MCF 10A (cell line): Measurements from ENCODE around the gene FOXO3. TPM values are rescaled to one million over a fixed set of nuclear protein-coding genes. Genes with fewer than 3 reads are reported as not detected.

Experiments
- BruUV-seq: library from RNA; stranded (reverse); fragments of 400-500 nt; replicated peaks from 2 replicates; lab custom pipeline; 2021; lab: Mats Ljungman, UMichigan
- CTCF ChIA-PET: fragments of 300-600 bp; sonication (Branson Sonifier 250); formaldehyde crosslinking; extraction: SDS; loops from one replicate; lab custom pipeline; 2021; ENCODE audit warnings: antibody characterized with exemption, inconsistent platforms; lab: Yijun Ruan, JAX
- POLR2A ChIA-PET: fragments of 300-600, 350-650 bp; sonication (Branson Sonifier 250); formaldehyde crosslinking; extraction: SDS; loops from one replicate; lab custom pipeline; 2020; ENCODE audit warnings: antibody characterized with exemption, inconsistent platforms; lab: Yijun Ruan, JAX
- DNase-seq: peaks from one replicate; pipeline ENCODE4 v3.0.0-alpha.2; 2018; ENCODE audit not compliant: unreplicated experiment
- H3K27ac Mint-ChIP-seq: one replicate; pipeline ENCODE4 v1.8.0; 2022; ENCODE audit warnings: mild to moderate bottlenecking, low read depth, mixed read lengths; ENCODE audit not compliant: unreplicated experiment
- H3K27me3 Mint-ChIP-seq: one replicate; pipeline ENCODE4 v1.8.0; 2022; ENCODE audit warnings: mixed read lengths; ENCODE audit not compliant: insufficient read depth, unreplicated experiment
- H3K36me3 Mint-ChIP-seq: one replicate; pipeline ENCODE4 v1.8.0; 2022; ENCODE audit warnings: mild to moderate bottlenecking, moderate library complexity, mixed read lengths; ENCODE audit not compliant: insufficient read depth, unreplicated experiment
- H3K4me1 Mint-ChIP-seq: one replicate; pipeline ENCODE4 v1.8.0; 2022; ENCODE audit warnings: mixed read lengths; ENCODE audit not compliant: insufficient read depth, unreplicated experiment
- H3K4me3 Mint-ChIP-seq: one replicate; pipeline ENCODE4 v1.8.0; 2022; ENCODE audit warnings: mild to moderate bottlenecking, moderate library complexity, mixed read lengths; ENCODE audit not compliant: unreplicated experiment
- H3K9me3 Mint-ChIP-seq: one replicate; pipeline ENCODE4 v1.8.0; 2022; ENCODE audit warnings: mixed read lengths; ENCODE audit not compliant: unreplicated experiment
- CTCF ChIP-seq: fragments of 200-600 bp; IDR thresholded peaks from one replicate; pipeline ENCODE4 v1.8.0; 2022; ENCODE audit warnings: antibody characterized with exemption, mild to moderate bottlenecking; ENCODE audit not compliant: unreplicated experiment
- intact Hi-C: fragments of 100-400 bp; cut with micrococcal nuclease; formaldehyde crosslinking; loops from 2 replicates; pipeline ENCODE4 v1.14.1; 2022
- total RNA-seq: library from RNA; stranded (reverse); gene quantifications from 2 replicates; pipeline ENCODE4 v1.2.3, GENCODE V29; 2022

The FOXO3 gene
- total RNA-seq, 1 experiment from 2014 or later: 53.0 TPM

DNA sequence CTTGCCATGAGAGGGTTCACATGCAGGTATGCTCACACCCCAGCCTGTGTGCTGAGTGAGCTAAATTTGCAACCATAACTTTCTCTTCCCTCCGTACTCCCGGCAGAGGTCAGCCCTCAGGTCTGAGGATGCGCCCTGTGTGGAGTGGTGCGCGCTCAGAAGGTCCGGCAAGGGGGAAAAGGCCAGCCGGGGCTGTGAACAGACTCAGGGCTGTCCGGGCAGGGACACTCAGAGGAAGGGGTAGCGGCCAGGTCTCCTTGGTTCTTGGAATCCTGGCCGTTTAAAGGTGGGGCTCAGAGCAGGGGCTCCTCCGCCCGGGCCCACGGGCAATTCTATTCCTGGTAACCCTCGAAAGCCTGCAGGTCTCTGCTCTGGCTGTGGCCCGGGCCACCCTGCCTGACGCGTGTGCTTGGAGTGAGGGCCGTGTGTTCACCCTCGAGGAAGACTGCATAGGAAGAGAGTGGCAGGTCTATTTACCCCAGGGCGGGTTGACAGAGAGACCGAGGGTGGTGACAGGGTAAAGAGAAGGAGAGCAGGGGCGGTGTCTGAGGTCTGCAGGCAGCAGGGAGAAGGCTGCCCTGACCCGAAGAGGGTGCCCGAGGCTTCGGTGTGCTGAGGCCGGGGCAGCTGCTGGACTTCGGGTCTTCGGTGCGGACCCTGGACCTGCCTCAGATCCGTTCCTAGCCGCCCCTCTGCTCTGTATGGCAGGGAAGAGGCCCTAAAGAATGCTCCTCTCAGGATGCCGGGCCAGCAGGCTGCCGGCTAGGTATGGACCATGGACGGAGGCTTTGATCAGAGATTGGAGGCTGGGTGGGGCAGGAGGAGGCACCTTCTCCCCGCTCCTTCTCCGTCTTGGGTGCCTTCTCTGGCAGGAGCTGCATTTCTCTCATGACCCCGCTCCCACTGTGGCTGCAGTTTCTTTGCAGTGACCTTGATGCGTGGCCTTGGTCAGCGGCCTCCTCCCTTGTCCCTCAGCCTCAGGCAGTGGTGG is 156.4 kb downstream of the FOXO3 start:
- ChIA-PET POLR2A (no interaction called here), CTCF (no interaction called here)
- TF ChIP-seq CTCF: no peak
- Mint-ChIP-seq H3K9me3 (no peaks in the 10 kb centered on the region), H3K27ac (no peak overlapping the region), H3K36me3 (no peaks in the 10 kb centered on the region), H3K27me3 (no peaks in the 10 kb centered on the region), H3K4me1 (peaks cover 33% of the 10 kb centered on the region), H3K4me3 (no peak overlapping the region)
- no TSS peak for BruUV-seq
- DNase-seq: no peak
- intact Hi-C loops: no loop called here

GRCh38 chr6:108719477-108719876 is 158.8 kb downstream of the FOXO3 start:
- DNase-seq: no peak
- no peak for TF ChIP-seq CTCF
- Mint-ChIP-seq H3K27me3 (no peaks in the 10 kb centered on the region), H3K9me3 (no peaks in the 10 kb centered on the region), H3K36me3 (no peaks in the 10 kb centered on the region), H3K4me3 (no peak overlapping the region), H3K27ac (no peak overlapping the region), H3K4me1 (peaks cover 22% of the 10 kb centered on the region)
- no TSS peak for BruUV-seq
- ChIA-PET POLR2A (no interaction called here), CTCF (interaction anchor here (1.3 kb wide), 1 partner anchor 21 kb away, joined by 3 read pairs; no protein-coding TSS in a partner anchor)
- intact Hi-C loops: no loop called here

GRCh38 chr6:108720827-108721226 is 160.1 kb downstream of the FOXO3 start:
- DNase-seq: peak; percentile 30
- H3K9me3 Mint-ChIP-seq: no peaks in the 10 kb centered on the region
- H3K4me1 Mint-ChIP-seq: peaks cover 15% of the 10 kb centered on the region
- CTCF ChIA-PET: interaction anchor here (0.5 kb wide), 1 partner anchor 87 kb away, joined by 3 read pairs; no protein-coding TSS in a partner anchor
- no peaks in the 10 kb centered on the region for H3K27me3 Mint-ChIP-seq
- intact Hi-C loops: no loop called here
- TF ChIP-seq CTCF: no peak
- no peak overlapping the region for H3K4me3 Mint-ChIP-seq
- POLR2A ChIA-PET: interaction anchor here (0.9 to 1.1 kb wide), 2 partner anchors 11 to 71 kb away, joined by 4 read pairs; no protein-coding TSS in a partner anchor
- no peaks in the 10 kb centered on the region for H3K36me3 Mint-ChIP-seq
- BruUV-seq: no TSS peak
- no peak overlapping the region for H3K27ac Mint-ChIP-seq

- Mint-ChIP-seq H3K27ac (no peak overlapping the region), H3K9me3 (no peaks in the 10 kb centered on the region), H3K27me3 (no peaks in the 10 kb centered on the region), H3K4me1 (peaks cover 15% of the 10 kb centered on the region), H3K36me3 (no peaks in the 10 kb centered on the region), H3K4me3 (no peak overlapping the region)
- intact Hi-C loops: no loop called here
- BruUV-seq: no TSS peak
- TF ChIP-seq CTCF: no peak
- ChIA-PET POLR2A (interaction anchor here (0.9 kb wide), 1 partner anchor 71 kb away, joined by 4 read pairs; no protein-coding TSS in a partner anchor), CTCF (interaction anchor here (0.5 kb wide), 1 partner anchor 88 kb away, joined by 3 read pairs; no protein-coding TSS in a partner anchor)
- DNase-seq: no peak
Observed at GRCh38 chr6:108721286-108721685, 160.6 kb downstream of the FOXO3 start.
